OCI-LY7 (cell line): Measurements from ENCODE around the gene ZBED4.

Experiments
- EZH2phosphoT487 ChIP-seq: fragments of 200-600 bp; sonication (generic); IDR thresholded peaks from 2 replicates; pipeline ENCODE4 v1.6.1; 2018; ENCODE audit warnings: low read depth, borderline replicate concordance, mild to moderate bottlenecking, mixed run types, antibody characterized with exemption, low read length, moderate library complexity, mixed read lengths
- TF ChIP-seq, protein P1 (sequence below): fragments of 200-600 bp; sonication (generic); conservative IDR thresholded peaks from 2 replicates; pipeline ENCODE4 v1.5.1; 2014; ENCODE audit warnings: mild to moderate bottlenecking, antibody characterized with exemption, low read length, moderate library complexity, mixed read lengths

DNA sequence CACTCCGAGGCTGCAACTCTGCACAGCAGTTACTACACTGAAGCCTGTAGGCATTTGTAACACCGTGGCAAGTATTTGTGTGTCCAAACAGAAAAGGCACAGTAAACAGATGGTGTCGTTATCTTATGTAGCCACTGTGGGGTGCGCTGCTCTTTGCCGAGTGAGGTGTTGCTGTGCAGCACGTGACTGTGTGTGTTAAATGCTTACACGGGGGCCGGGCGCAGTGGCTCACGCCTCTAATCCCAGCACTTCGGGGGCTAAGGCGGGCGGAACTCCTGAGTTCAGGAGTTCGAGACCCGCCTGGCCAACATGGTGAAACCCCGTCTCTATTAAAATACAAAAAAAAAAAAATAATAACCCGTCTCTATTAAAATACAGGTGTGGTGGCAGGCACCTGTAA, 11.5 kb downstream of the ZBED4 start:
- TF ChIP-seq, protein P1, sequence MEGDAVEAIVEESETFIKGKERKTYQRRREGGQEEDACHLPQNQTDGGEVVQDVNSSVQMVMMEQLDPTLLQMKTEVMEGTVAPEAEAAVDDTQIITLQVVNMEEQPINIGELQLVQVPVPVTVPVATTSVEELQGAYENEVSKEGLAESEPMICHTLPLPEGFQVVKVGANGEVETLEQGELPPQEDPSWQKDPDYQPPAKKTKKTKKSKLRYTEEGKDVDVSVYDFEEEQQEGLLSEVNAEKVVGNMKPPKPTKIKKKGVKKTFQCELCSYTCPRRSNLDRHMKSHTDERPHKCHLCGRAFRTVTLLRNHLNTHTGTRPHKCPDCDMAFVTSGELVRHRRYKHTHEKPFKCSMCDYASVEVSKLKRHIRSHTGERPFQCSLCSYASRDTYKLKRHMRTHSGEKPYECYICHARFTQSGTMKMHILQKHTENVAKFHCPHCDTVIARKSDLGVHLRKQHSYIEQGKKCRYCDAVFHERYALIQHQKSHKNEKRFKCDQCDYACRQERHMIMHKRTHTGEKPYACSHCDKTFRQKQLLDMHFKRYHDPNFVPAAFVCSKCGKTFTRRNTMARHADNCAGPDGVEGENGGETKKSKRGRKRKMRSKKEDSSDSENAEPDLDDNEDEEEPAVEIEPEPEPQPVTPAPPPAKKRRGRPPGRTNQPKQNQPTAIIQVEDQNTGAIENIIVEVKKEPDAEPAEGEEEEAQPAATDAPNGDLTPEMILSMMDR, result no peak
- TF ChIP-seq EZH2phosphoT487, result no peak
